ENCODE results near the gene DUSP9. TPM values are rescaled to one million over a fixed set of nuclear protein-coding genes. Genes with fewer than 3 reads are reported as not detected.
A peak's percentile ranks its signal among the peaks of the same experiment; 100 is the strongest.
"Not testable (repeated sequence)": the region's sequence is repeated elsewhere in the genome, so short reads cannot be mapped to it uniquely, and the experiment has no call there.

The DUSP9 gene
- total RNA-seq, 1 experiment from 2014 or later, result 12.0 TPM

DNA sequence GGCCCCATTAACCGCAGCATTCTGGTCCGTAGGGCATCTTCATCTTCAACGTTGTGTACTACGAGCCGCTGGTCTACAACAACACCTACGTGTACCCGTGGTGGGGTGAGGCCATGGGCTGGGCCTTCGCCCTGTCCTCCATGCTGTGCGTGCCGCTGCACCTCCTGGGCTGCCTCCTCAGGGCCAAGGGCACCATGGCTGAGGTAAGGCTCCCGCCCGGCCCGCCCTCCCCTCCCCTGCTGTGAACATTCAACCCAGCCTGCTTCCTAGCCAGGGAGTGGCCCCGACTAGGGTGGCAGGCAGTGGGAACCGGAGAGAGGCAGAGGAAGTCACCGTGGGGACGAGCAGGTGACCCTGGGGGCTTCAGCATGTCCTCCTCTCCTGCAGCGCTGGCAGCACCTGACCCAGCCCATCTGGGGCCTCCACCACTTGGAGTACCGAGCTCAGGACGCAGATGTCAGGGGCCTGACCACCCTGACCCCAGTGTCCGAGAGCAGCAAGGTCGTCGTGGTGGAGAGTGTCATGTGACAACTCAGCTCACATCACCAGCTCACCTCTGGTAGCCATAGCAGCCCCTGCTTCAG lies 47.8 kb downstream of the DUSP9 start:
- H3K9me3 ChIP-seq, result no peaks in the 10 kb centered on the region
- H3K27ac Mint-ChIP-seq (ENCODE audit: unreplicated experiment), result no peak overlapping the region
- no peak for DNase-seq
- ChIA-PET POLR2A (no interaction called here), CTCF (no interaction called here)
- H3K4me3 Mint-ChIP-seq (ENCODE audit: unreplicated experiment), result no peak overlapping the region
- intact Hi-C loops (cut with micrococcal nuclease; ENCODE audit: unreplicated experiment), result no loop called here
- no TSS peak for BruUV-seq (replicated peaks)
- no peaks in the 10 kb centered on the region for H3K27me3 ChIP-seq (replicated peaks; ENCODE audit: control insufficient read depth, insufficient read depth, low read length)
- no peaks in the 10 kb centered on the region for H3K9me3 Mint-ChIP-seq (ENCODE audit: unreplicated experiment)
- H3K36me3 Mint-ChIP-seq (ENCODE audit: insufficient read depth, unreplicated experiment), result peaks cover 34% of the 10 kb centered on the region
- H3K27me3 Mint-ChIP-seq (ENCODE audit: insufficient read depth, unreplicated experiment), result no peaks in the 10 kb centered on the region
- no peaks in the 10 kb centered on the region for H3K36me3 ChIP-seq (ENCODE audit: control insufficient read depth, insufficient read depth, low read length)
- H3K4me1 ChIP-seq, result no peaks in the 10 kb centered on the region
- H3K4me3 ChIP-seq (ENCODE audit: low read depth, low read length), result no peak overlapping the region
- TF ChIP-seq, protein P1, sequence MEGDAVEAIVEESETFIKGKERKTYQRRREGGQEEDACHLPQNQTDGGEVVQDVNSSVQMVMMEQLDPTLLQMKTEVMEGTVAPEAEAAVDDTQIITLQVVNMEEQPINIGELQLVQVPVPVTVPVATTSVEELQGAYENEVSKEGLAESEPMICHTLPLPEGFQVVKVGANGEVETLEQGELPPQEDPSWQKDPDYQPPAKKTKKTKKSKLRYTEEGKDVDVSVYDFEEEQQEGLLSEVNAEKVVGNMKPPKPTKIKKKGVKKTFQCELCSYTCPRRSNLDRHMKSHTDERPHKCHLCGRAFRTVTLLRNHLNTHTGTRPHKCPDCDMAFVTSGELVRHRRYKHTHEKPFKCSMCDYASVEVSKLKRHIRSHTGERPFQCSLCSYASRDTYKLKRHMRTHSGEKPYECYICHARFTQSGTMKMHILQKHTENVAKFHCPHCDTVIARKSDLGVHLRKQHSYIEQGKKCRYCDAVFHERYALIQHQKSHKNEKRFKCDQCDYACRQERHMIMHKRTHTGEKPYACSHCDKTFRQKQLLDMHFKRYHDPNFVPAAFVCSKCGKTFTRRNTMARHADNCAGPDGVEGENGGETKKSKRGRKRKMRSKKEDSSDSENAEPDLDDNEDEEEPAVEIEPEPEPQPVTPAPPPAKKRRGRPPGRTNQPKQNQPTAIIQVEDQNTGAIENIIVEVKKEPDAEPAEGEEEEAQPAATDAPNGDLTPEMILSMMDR (IDR thresholded peaks at IDR 0.05; ENCODE audit: insufficient read depth in 1 of 2, low read depth in 1 of 2, low read length in 1 of 2, severe bottlenecking in 1 of 2, unreplicated experiment in 1 of 2), result no peak
- no peaks in the 10 kb centered on the region for H3K4me1 Mint-ChIP-seq (ENCODE audit: low read depth, unreplicated experiment)

GRCh38 chrX:153696100-153696499 lies 49.1 kb downstream of the DUSP9 start:
- Histone ChIP-seq H3K4me1 (no peaks in the 10 kb centered on the region), H3K4me3 (ENCODE audit: low read depth, low read length) (no peak overlapping the region), H3K36me3 (ENCODE audit: control insufficient read depth, insufficient read depth, low read length) (no peaks in the 10 kb centered on the region), H3K27me3 (replicated peaks; ENCODE audit: control insufficient read depth, insufficient read depth, low read length) (no peaks in the 10 kb centered on the region), H3K9me3 (no peaks in the 10 kb centered on the region)
- Mint-ChIP-seq H3K4me3 (ENCODE audit: unreplicated experiment) (no peak overlapping the region), H3K36me3 (ENCODE audit: insufficient read depth, unreplicated experiment) (peaks cover 45% of the 10 kb centered on the region), H3K27me3 (ENCODE audit: insufficient read depth, unreplicated experiment) (no peaks in the 10 kb centered on the region), H3K4me1 (ENCODE audit: low read depth, unreplicated experiment) (no peaks in the 10 kb centered on the region), H3K27ac (ENCODE audit: unreplicated experiment) (no peak overlapping the region), H3K9me3 (ENCODE audit: unreplicated experiment) (no peaks in the 10 kb centered on the region)
- DNase-seq, result no peak
- ChIA-PET CTCF (no interaction called here), POLR2A (no interaction called here)
- BruUV-seq (replicated peaks), result no TSS peak
- TF ChIP-seq, protein P1 (IDR thresholded peaks at IDR 0.05; ENCODE audit: insufficient read depth in 1 of 2, low read depth in 1 of 2, low read length in 1 of 2, severe bottlenecking in 1 of 2, unreplicated experiment in 1 of 2), result no peak
- intact Hi-C loops (cut with micrococcal nuclease; ENCODE audit: unreplicated experiment), result no loop called here

- H3K27ac Mint-ChIP-seq (ENCODE audit: unreplicated experiment); POLR2A ChIA-PET; DNase-seq; H3K27me3 ChIP-seq (replicated peaks; ENCODE audit: control insufficient read depth, insufficient read depth, low read length); H3K27me3 Mint-ChIP-seq (ENCODE audit: insufficient read depth, unreplicated experiment); H3K4me3 ChIP-seq (ENCODE audit: low read depth, low read length); intact Hi-C loops (cut with micrococcal nuclease; ENCODE audit: unreplicated experiment); BruUV-seq (replicated peaks); CTCF ChIA-PET; H3K4me1 ChIP-seq; H3K9me3 ChIP-seq; H3K36me3 ChIP-seq (ENCODE audit: control insufficient read depth, insufficient read depth, low read length); H3K4me1 Mint-ChIP-seq (ENCODE audit: low read depth, unreplicated experiment); H3K4me3 Mint-ChIP-seq (ENCODE audit: unreplicated experiment); H3K9me3 Mint-ChIP-seq (ENCODE audit: unreplicated experiment): not testable (repeated sequence)
- H3K36me3 Mint-ChIP-seq (ENCODE audit: insufficient read depth, unreplicated experiment), result peaks cover 45% of the 10 kb centered on the region
Observed at GRCh38 chrX:153696538-153696937, 49.5 kb downstream of the DUSP9 start.

GRCh38 chrX:153696986-153697722 lies 50.2 kb downstream of the DUSP9 start:
- DNase-seq; H3K36me3 ChIP-seq (ENCODE audit: control insufficient read depth, insufficient read depth, low read length); H3K4me3 Mint-ChIP-seq (ENCODE audit: unreplicated experiment); POLR2A ChIA-PET; H3K4me1 Mint-ChIP-seq (ENCODE audit: low read depth, unreplicated experiment); H3K4me1 ChIP-seq; H3K9me3 Mint-ChIP-seq (ENCODE audit: unreplicated experiment); intact Hi-C loops (cut with micrococcal nuclease; ENCODE audit: unreplicated experiment); BruUV-seq (replicated peaks); H3K9me3 ChIP-seq; H3K27me3 Mint-ChIP-seq (ENCODE audit: insufficient read depth, unreplicated experiment); H3K27me3 ChIP-seq (replicated peaks; ENCODE audit: control insufficient read depth, insufficient read depth, low read length); H3K4me3 ChIP-seq (ENCODE audit: low read depth, low read length); CTCF ChIA-PET: not testable (repeated sequence)
- Mint-ChIP-seq H3K36me3 (ENCODE audit: insufficient read depth, unreplicated experiment) (peaks cover 45% of the 10 kb centered on the region), H3K27ac (ENCODE audit: unreplicated experiment) (peak overlapping the region; percentile 59)
